HG02678 (cell line): ENCODE data around the gene CRKL.

Experiments used
- ATAC-seq: cut with Tn5 transposase; IDR thresholded peaks from one replicate; pipeline ENCODE4 v1.9.1; 2021; ENCODE audit warnings: mild to moderate bottlenecking, moderate library complexity; ENCODE audit not compliant: unreplicated experiment

The CRKL gene

GRCh38 chr22:20980523-20980922 is 63.3 kb downstream of the CRKL start:
- ATAC-seq: no peak

DNA sequence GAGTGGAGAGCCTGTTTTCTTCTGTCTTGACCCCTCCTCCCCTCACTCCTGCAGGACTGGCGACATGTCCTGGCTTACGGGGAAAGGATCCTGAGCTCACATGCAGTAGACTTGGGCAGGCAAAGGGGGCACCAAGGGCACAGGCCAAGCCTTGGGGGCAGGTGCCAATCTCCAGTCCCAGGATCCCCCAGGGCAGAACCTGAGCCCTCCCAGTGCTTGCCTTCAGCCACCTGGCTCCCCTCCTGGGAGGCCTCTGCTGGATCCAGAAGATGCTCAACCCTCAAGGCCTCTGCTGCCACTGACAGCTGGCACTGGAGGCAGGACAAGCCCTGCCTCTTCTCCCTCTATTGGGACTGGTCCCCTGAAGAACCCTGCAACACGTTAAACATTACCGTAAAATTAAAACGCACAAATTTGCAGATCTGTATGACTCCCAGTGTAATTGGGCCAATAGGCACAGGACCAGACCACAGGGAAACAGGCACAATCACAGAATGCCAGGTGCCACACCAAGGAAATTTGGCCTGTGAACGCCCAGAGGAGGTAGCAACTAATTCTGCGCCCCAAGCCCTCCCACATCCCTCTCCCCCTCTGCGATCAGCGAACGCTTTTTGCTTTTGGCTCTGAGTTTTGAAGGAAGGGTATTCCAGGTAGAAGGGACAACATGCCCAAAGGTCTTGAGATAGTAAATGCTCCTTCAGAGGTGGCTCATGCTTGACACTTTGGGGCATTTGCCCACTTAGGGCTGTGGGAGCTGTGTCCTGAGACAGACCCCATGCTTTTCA is 63.9 kb downstream of the CRKL start:
- no peak for ATAC-seq

- peak; percentile 86 for ATAC-seq
Measured at GRCh38 chr22:20981787-20982562, 64.8 kb downstream of the CRKL start, which contains the start of gene LZTR1. Gene LZTR1 (plus strand): TSS chr22:20982297. CDS start chr22:20982372, 75 bp downstream.

DNA sequence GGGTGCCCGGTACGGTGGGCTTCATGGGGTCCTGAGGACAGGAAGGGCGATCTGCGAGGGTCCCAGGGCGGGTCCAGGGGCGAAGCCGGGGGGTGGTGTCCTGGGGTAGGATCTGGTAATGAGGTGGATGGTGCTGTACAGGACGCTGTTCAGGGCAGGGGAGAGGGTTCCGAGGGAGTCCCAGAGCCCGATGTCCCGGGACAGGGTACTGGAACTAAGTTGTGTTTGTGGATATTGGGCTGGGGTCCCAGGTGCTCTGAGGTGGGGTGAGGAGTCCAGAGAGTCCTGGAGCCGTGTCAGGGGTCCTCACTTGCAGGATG is 65.3 kb downstream of the CRKL start:
- no peak for ATAC-seq

DNA sequence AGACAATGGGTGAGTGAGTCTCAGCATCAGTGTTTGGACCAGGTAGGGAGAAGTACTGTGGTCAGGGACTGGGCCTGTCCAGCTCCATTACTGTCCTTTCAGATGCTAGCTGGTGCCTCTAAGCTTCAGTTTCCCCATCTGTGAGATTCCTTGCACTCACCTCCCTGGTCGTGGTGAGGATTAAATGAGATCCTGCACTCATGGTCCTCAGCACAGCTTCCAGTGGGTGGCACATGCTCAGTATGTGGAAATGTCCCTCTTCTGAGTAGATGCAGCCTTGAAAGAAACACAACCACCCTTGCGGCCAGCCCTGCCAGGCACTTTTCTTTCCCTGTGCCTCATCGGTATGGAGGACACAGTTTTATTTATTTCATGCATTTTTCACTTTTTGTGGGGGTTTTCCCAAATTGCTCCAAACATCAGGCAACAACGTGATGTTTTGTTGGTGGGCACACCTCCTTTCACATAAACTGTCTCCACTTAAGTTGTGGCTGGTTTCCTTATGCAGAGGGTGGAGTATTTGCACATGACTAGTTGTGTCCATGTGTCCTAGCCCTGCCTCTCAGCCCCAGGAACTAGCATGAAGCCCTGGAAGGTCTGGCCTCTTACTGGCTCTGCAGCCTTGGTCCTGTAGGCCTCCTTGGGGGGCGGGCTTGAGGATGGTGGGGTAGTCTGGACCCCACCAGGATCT is 66.0 kb downstream of the CRKL start:
- ATAC-seq: no peak

DNA sequence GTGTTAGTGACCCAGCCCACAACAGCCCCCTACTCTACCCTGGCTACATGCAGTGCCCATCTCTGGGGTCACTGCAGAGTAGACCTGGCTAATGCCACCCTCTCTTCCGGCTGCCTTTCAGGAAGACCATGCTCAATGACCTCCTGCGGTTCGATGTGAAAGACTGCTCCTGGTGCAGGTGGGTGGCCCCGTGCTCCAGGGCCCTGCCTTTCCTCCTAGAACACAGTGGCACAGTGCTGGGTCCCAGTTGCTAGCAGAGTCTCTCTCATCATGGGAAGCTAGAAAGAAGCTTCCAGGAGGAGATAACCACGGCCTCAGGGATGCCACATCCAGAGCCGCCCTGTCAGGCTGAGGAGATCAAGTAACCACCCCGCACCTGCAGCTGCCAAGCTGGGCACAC is 68.5 kb downstream of the CRKL start:
- no peak for ATAC-seq

DNA sequence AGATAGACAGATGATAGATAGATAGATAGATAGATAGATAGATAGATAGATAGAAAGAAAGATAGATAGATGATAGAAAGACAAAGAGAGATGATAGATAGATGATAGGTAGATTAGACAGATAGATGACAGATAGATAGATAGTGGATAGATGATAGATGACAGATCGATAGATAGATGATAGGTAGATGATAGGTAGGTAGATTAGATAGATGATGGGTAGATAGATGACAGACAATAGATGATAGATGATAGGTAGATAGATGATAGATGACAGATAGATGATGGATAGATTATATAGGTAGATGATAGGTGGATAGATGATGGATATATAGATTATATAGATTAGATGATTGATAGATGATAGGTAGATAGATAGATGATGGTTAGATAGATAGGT is 69.2 kb downstream of the CRKL start:
- no peak for ATAC-seq

- ATAC-seq: no peak
Measured at GRCh38 chr22:20987375-20987774, 70.2 kb downstream of the CRKL start.

DNA sequence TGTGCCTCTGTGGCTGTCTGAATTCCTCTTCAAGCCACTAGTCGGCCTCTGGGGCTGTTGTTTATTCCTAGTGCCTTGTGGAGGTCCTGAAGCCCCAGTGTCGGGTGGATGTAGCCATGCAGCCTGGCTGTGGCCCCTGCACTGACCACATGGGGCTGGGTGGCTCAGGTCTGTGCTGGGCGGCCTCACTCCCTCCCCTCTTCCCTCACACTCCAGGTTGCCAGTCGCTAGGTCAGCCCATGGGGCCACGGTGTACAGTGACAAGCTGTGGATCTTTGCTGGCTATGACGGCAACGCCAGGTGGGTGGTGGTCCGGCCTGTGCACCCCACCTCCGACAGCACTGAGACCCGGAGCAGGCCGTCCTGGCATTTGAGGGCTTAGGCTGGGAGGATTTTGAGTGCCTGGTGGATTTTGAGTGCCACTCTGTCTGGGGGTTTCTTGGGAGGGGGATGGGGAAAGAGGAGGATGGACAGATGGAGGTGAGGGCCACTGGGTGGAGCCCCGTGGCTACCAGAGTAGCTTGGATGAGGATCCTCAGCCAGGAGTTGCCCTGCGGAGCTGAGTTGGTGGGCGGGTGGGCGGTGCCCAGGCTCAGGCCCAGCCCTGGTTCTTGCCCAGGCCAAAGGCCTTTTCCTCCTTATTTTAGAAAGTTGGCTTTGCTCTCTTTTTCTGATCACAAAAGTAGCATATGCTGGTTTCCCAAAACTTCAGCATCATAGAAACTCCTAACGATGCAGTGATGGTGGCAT is 71.5 kb downstream of the CRKL start:
- no peak for ATAC-seq

DNA sequence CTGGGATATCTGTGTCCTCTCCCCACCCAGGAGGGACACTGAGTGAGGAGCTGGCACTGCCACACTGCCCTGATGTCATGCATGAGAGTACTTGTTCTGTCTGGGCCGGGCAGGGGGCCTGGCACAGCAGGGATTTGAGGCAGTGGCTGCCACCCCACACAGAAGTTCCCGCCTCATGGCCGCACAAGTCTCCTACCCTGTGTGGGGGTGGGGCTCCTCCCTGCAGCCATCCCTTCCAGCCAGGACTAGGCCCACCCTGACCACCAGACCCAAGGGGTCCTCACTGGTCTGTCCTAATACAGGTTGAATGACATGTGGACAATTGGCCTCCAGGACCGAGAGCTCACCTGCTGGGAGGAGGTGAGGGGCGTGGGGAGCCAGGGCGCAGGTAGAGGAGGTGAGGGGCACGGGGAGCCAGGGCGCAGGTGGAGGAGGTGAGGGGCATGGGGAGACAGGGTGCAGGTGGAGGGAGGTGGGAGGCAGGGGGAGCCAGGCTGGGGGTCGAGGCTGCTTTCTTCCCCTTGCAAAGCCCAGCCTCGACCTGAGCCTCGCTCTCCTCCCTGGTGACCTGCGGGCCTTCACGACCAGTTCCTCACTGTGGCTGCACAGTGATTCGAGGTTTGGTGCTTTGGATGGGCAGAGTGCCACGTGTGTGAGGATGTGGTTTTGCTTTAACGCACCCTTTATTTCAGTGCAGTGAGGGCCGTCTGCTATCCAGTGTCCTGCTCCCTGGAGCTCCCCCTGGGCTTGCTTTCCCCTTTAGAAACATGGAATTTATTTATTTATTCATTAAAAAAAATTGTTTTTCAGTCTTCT is 72.3 kb downstream of the CRKL start:
- ATAC-seq: no peak

DNA sequence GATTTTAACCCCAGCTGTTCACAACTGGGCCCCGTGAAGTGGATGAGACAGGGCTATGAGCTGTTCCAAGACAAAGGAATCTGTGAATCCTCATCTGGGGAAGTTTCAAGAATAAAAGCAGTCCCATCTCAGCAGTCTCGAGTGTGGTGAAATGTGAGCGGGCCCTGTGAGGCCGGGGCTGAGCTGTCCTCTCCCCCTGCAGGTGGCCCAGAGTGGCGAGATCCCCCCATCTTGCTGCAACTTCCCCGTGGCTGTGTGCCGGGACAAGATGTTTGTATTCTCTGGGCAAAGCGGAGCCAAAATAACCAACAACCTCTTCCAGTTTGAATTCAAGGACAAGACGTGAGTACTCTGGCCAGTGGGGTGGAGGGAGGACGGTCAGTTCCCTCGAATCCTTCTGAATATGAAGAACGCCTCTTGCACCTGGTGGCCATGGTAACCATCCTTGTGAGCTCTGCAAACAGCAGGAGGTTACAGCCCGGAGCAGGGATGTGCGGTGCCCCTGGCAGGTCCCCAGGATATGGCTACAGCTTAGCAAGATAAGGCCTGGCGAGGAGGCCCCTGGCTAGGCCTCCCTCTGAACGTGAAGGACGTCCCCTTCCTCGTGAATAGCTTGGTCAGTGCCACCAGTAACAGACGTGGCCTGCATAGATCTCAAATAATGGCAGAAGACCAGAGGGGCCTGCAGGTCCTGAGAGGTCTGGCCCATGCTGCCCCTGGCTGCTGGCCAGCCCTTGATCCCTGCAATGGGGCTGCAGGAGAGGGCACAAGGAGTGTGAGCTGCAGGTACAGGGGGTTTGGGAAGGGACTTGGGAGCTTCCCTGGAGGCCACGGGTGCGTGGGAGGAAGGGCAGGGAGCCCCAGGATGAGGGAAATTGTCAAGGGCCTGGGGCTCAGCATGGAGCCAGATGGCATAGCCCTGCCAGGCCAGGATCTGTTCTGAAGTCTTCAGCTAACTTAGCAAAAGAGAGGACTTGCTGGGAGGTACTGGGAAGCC is 73.3 kb downstream of the CRKL start:
- ATAC-seq: no peak

DNA sequence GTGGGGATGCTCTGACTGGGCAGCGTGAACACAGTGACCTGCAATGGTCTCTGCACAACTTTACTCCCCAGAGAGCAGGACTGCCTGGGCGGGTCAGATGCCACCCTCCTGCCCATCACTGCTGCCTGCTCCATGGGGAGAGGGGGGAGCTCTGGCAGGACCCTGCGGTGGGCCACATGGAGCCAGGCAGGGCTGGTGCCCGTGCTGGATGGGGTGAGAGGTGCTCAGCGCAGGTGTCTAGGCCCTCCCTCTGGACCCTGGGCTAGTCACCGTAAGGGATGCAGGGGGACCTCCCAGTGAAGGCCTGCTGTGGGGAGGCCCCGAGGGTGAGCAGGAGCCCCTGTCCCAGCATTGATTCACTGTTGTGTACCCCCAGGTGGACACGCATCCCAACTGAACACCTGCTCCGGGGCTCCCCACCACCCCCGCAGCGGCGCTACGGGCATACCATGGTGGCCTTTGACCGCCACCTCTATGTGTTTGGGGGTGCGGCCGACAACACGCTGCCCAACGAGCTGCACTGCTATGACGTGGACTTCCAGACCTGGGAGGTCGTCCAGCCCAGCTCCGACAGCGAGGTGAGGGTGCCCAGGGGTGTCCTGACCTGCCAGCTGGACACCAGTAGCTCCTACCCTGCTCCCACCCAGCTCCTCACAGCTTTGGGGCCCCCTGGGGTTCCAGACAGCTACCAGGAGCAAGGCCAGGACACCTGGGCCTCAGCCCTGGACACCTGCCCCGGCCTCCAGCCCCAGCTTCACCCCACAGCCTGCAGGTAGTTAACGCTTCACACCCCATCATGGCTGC is 74.2 kb downstream of the CRKL start:
- ATAC-seq: no peak

GRCh38 chr22:20992056-20992442 is 74.8 kb downstream of the CRKL start:
- ATAC-seq: no peak

DNA sequence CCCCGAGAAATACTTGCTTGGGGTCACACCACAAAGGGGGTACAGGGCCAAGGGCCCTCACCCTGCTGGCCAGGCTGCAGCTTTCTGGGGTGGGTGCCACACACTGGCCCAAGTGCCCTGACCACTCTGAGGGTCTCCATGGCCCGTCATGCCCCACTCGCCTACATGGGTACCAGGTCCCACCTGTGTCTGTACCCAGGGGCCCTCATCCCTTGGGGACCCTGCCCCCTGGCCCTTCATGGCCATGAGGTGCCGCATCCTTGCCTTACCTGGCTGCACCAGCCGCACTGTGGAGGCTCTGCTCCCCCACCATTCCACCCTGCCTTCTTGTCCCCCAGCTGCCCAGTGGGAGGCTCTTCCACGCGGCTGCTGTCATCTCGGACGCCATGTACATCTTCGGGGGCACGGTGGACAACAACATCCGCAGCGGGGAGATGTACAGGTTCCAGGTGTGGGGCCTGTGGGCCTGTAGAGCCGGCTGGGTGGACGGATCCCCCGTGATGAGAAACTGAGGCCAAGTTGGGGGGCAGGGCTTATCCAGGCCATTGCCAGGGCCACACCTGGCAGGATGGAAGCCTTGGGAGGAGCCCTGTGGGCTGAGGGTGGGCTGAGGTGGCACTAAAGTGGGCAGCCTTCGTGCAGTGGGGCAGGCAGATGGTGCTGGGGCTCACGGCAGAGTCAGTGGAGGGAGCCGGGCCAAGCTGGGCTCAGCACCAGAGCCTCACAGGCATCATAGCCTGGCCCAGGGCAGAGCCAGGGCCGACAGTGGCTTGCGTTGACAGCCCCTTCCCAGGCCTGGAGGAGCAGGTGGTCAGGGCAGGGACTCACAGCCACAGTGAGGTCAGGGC is 75.5 kb downstream of the CRKL start:
- no peak for ATAC-seq

GRCh38 chr22:20993304-20994127 is 76.3 kb downstream of the CRKL start:
- ATAC-seq: no peak

DNA sequence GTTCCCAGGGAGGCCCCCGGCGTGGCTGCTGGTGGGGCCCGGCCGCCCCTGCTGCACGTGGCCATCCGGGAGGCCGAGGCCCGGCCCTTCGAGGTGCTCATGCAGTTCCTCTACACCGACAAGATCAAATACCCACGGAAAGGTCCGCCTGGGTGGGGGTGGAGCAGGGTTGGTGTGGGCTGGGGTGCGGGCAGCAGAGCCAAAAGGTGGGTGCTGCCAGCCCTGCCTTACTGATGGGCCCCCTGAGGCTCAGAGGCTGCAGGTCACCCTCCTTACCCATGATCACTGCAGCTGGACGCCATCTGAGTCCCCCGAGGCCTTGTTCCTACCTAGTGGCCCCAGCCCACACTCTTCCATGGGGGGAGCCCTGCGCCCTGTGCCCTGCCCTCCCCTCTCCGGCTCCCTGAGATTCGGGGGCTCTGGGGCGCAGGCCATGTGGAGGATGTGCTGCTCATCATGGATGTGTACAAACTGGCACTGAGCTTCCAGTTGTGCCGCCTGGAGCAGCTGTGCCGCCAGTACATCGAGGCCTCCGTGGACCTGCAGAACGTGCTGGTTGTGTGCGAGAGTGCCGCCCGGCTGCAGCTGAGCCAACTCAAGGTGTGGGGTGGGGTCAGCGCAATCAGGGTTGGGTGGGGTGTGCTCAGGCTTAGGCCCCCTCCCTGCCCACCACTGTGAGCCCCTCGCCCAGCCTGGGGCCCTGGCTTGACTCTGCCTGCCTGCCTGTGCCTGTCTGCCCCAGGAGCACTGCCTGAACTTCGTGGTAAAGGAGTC is 77.1 kb downstream of the CRKL start:
- no peak for ATAC-seq
